Calu3 (cell line): ENCODE data around the gene NDNF. TPM values are rescaled to one million over a fixed set of nuclear protein-coding genes. Genes with fewer than 3 reads are reported as not detected.

Source experiments
- BruUV-seq: library from RNA; stranded (reverse); fragments of 400-500 nt; replicated peaks from 2 replicates; lab custom pipeline; 2021; lab: Mats Ljungman, UMichigan
- CTCF ChIA-PET: fragments of 300-600 bp; sonication (Branson Sonifier 250); formaldehyde crosslinking; loops from one replicate; lab custom pipeline; 2022; ENCODE audit warnings: antibody characterized with exemption; lab: Charles Lee
- DNase-seq: peaks from one replicate; pipeline ENCODE4 v3.0.0; 2022
- H3K27ac Mint-ChIP-seq: one replicate; pipeline ENCODE4 v1.8.0; 2022; ENCODE audit warnings: mixed read lengths; ENCODE audit not compliant: unreplicated experiment
- H3K27me3 Mint-ChIP-seq: one replicate; pipeline ENCODE4 v1.8.0; 2022; ENCODE audit warnings: mixed read lengths; ENCODE audit not compliant: unreplicated experiment
- H3K36me3 Mint-ChIP-seq: one replicate; pipeline ENCODE4 v1.8.0; 2022; ENCODE audit warnings: mild to moderate bottlenecking, moderate library complexity, mixed read lengths; ENCODE audit not compliant: insufficient read depth, unreplicated experiment
- H3K4me1 Mint-ChIP-seq: one replicate; pipeline ENCODE4 v1.8.0; 2022; ENCODE audit warnings: mild to moderate bottlenecking, low read depth, mixed read lengths; ENCODE audit not compliant: unreplicated experiment
- H3K4me3 Mint-ChIP-seq: one replicate; pipeline ENCODE4 v1.8.0; 2022; ENCODE audit warnings: mild to moderate bottlenecking, low read depth, moderate library complexity, mixed read lengths; ENCODE audit not compliant: unreplicated experiment
- H3K9me3 Mint-ChIP-seq: one replicate; pipeline ENCODE4 v1.8.0; 2022; ENCODE audit warnings: low read depth, mixed read lengths; ENCODE audit not compliant: unreplicated experiment
- CTCF ChIP-seq: fragments of 200-600 bp; IDR thresholded peaks from one replicate; pipeline ENCODE4 v1.8.0; 2022; ENCODE audit warnings: antibody characterized with exemption; ENCODE audit not compliant: unreplicated experiment
- intact Hi-C: fragments of 100-400 bp; cut with micrococcal nuclease; formaldehyde crosslinking; loops from one replicate; pipeline ENCODE4 v1.10.0; 2022; ENCODE audit not compliant: unreplicated experiment
- total RNA-seq: library from RNA; stranded (reverse); gene quantifications from 2 replicates; pipeline ENCODE4 v1.2.3, GENCODE V29; 2022

The NDNF gene
- total RNA-seq, 1 experiment from 2014 or later, result 0.66 TPM

- H3K36me3 Mint-ChIP-seq, result peaks cover 31% of the 10 kb centered on the region
- no peaks in the 10 kb centered on the region for H3K9me3 Mint-ChIP-seq
- H3K4me1 Mint-ChIP-seq, result peaks cover 16% of the 10 kb centered on the region
- no TSS peak for BruUV-seq
- H3K4me3 Mint-ChIP-seq, result peak overlapping the region; percentile 87
- intact Hi-C loops, result no loop called here
- no peak overlapping the region for H3K27ac Mint-ChIP-seq
- CTCF ChIA-PET, result no interaction called here
- H3K27me3 Mint-ChIP-seq, result no peaks in the 10 kb centered on the region
- no peak for DNase-seq
- TF ChIP-seq CTCF, result no peak
Measured at GRCh38 chr4:121071640-121072223, 603 bp downstream of the NDNF start.

- Mint-ChIP-seq H3K9me3 (no peaks in the 10 kb centered on the region), H3K27me3 (no peaks in the 10 kb centered on the region), H3K4me3 (peak overlapping the region; percentile 87), H3K27ac (no peak overlapping the region), H3K4me1 (peaks cover 16% of the 10 kb centered on the region), H3K36me3 (peaks cover 31% of the 10 kb centered on the region)
- DNase-seq, result peak; percentile 52
- intact Hi-C loops, result no loop called here
- TF ChIP-seq CTCF, result peak; percentile 24
- BruUV-seq, result no TSS peak
- CTCF ChIA-PET, result no interaction called here
Measured at GRCh38 chr4:121070696-121071639, 1.4 kb downstream of the NDNF start.

GRCh38 chr4:121070274-121070673 is 2.1 kb downstream of the NDNF start:
- no TSS peak for BruUV-seq
- intact Hi-C loops, result no loop called here
- CTCF ChIA-PET, result no interaction called here

GRCh38 chr4:121069430-121069829 is 2.9 kb downstream of the NDNF start:
- intact Hi-C loops, result no loop called here
- TF ChIP-seq CTCF, result no peak
- no peak overlapping the region for H3K4me3 Mint-ChIP-seq
- BruUV-seq, result no TSS peak
- H3K4me1 Mint-ChIP-seq, result peaks cover 10% of the 10 kb centered on the region
- H3K27ac Mint-ChIP-seq, result no peak overlapping the region
- H3K27me3 Mint-ChIP-seq, result no peaks in the 10 kb centered on the region
- DNase-seq, result no peak
- H3K36me3 Mint-ChIP-seq, result peaks cover 31% of the 10 kb centered on the region
- no peaks in the 10 kb centered on the region for H3K9me3 Mint-ChIP-seq
- CTCF ChIA-PET, result no interaction called here

More at GRCh38 chr4:121070274-121070673, 2.1 kb downstream of the NDNF start:
- Mint-ChIP-seq H3K27me3 (no peaks in the 10 kb centered on the region), H3K4me3 (peak overlapping the region; percentile 87), H3K36me3 (peaks cover 31% of the 10 kb centered on the region), H3K27ac (no peak overlapping the region), H3K9me3 (no peaks in the 10 kb centered on the region), H3K4me1 (peaks cover 16% of the 10 kb centered on the region)
- TF ChIP-seq CTCF, result no peak
- DNase-seq, result no peak
